Type B pancreatic cell (in vitro differentiated cells): ENCODE results near the gene KRTAP13-2. TPM values are rescaled to one million over a fixed set of nuclear protein-coding genes. Genes with fewer than 3 reads are reported as not detected.

ENCODE experiments used
- DNase-seq: peaks from one replicate; pipeline ENCODE4 v3.0.0; 2021; ENCODE audit warnings: mixed read lengths; ENCODE audit not compliant: unreplicated experiment; ENCODE audit errors: extremely low spot score
- H3K27ac Mint-ChIP-seq: 2 replicates; pipeline ENCODE4 v1.8.0; 2021; ENCODE audit warnings: mild to moderate bottlenecking, mixed read lengths
- H3K27me3 Mint-ChIP-seq: 2 replicates; pipeline ENCODE4 v1.8.0; 2021; ENCODE audit warnings: mixed read lengths
- H3K36me3 Mint-ChIP-seq: 2 replicates; pipeline ENCODE4 v1.8.0; 2021; ENCODE audit warnings: mixed read lengths
- H3K4me1 Mint-ChIP-seq: one replicate; pipeline ENCODE4 v1.8.0; 2021; ENCODE audit warnings: mixed read lengths; ENCODE audit not compliant: unreplicated experiment
- H3K4me3 Mint-ChIP-seq: 2 replicates; pipeline ENCODE4 v1.8.0; 2021; ENCODE audit warnings: mild to moderate bottlenecking, mixed read lengths
- H3K9me3 Mint-ChIP-seq: 2 replicates; pipeline ENCODE4 v1.8.0; 2021; ENCODE audit warnings: mixed read lengths
- CTCF ChIP-seq: fragments of 200-600 bp; sonication (generic); conservative IDR thresholded peaks from 2 replicates; pipeline ENCODE4 v1.5.0; 2021; ENCODE audit warnings: antibody characterized with exemption, mild to moderate bottlenecking
- long read RNA-seq: library from polyadenylated mRNA; unstranded; transcript quantifications from one replicate; pipeline ENCODE4 v2.0.0, GENCODE V29; 2020
- total RNA-seq: library from RNA; stranded (reverse); gene quantifications from 2 replicates; pipeline ENCODE4 v1.2.1, GENCODE V29; 2021; ENCODE audit warnings: low replicate concordance

Gene KRTAP13-2
- total RNA-seq, result not detected in 2 replicates
- long read RNA-seq, result 0 reads

GRCh38 chr21:30372139-30372770, at the start of gene KRTAP13-2:
Gene KRTAP13-2, minus strand, starts transcription at chr21:30372271. Its CDS starts 58 bp downstream, at chr21:30372213.
- H3K4me3 Mint-ChIP-seq, result no peak within 1 kb of the TSS
- no peak within 1 kb of the TSS for H3K27ac Mint-ChIP-seq
- no peaks in the 10 kb centered on the region for H3K4me1 Mint-ChIP-seq
- no peaks in the 10 kb centered on the region for H3K27me3 Mint-ChIP-seq
- no peaks in the 10 kb centered on the region for H3K9me3 Mint-ChIP-seq
- no peaks in the 10 kb centered on the region for H3K36me3 Mint-ChIP-seq
- DNase-seq, result no peak
- no peak for TF ChIP-seq CTCF

- H3K9me3 Mint-ChIP-seq, result peaks cover 4% of the 10 kb centered on the region
- H3K27me3 Mint-ChIP-seq, result peaks cover 3% of the 10 kb centered on the region
- no peak for DNase-seq
- no peak for TF ChIP-seq CTCF
- H3K4me1 Mint-ChIP-seq, result no peaks in the 10 kb centered on the region
- no peak overlapping the region for H3K4me3 Mint-ChIP-seq
- H3K36me3 Mint-ChIP-seq, result no peaks in the 10 kb centered on the region
- H3K27ac Mint-ChIP-seq, result no peak overlapping the region
Observed at GRCh38 chr21:30415993-30416392, 43.9 kb upstream of the KRTAP13-2 start.

GRCh38 chr21:30408782-30409494, 36.9 kb upstream of the KRTAP13-2 start:
- Mint-ChIP-seq H3K4me1 (peaks cover 5% of the 10 kb centered on the region), H3K9me3 (peaks cover 7% of the 10 kb centered on the region), H3K27ac (peak overlapping the region; percentile 25), H3K27me3 (peaks cover 8% of the 10 kb centered on the region), H3K36me3 (peaks cover 5% of the 10 kb centered on the region), H3K4me3 (peak overlapping the region; percentile 74)
- no peak for DNase-seq
- TF ChIP-seq CTCF, result peak; percentile 70

- H3K27me3 Mint-ChIP-seq, result peaks cover 14% of the 10 kb centered on the region
- no peak for DNase-seq
- peaks cover 11% of the 10 kb centered on the region for H3K9me3 Mint-ChIP-seq
- no peaks in the 10 kb centered on the region for H3K4me1 Mint-ChIP-seq
- H3K27ac Mint-ChIP-seq, result no peak within 1 kb of the TSS
- no peaks in the 10 kb centered on the region for H3K36me3 Mint-ChIP-seq
- TF ChIP-seq CTCF, result no peak
- no peak within 1 kb of the TSS for H3K4me3 Mint-ChIP-seq
Observed at GRCh38 chr21:30395731-30396130, 23.7 kb upstream of the KRTAP13-2 start, which contains the start of gene KRTAP13-1. Gene KRTAP13-1, plus strand, starts transcription at chr21:30396031. Its CDS starts 56 bp downstream, at chr21:30396087.

- no peak for TF ChIP-seq CTCF
- DNase-seq, result no peak
- Mint-ChIP-seq H3K27me3 (peaks cover 25% of the 10 kb centered on the region), H3K9me3 (peaks cover 21% of the 10 kb centered on the region), H3K27ac (no peak overlapping the region), H3K4me3 (no peak overlapping the region), H3K4me1 (no peaks in the 10 kb centered on the region), H3K36me3 (no peaks in the 10 kb centered on the region)
Observed at GRCh38 chr21:30391492-30392025, 19.5 kb upstream of the KRTAP13-2 start.
